HepG2 (cell line): ENCODE measurements around the gene FGF14. TPM values are rescaled to one million over a fixed set of nuclear protein-coding genes. Genes with fewer than 3 reads are reported as not detected.

Experiments used
- ATAC-seq: fragments of 200-7000 bp; cut with Tn5 transposase; 3 replicates; pipeline ENCODE4 v1.9.1; 2020; ENCODE audit warnings: mild to moderate bottlenecking, moderate library complexity
- BruUV-seq: library from RNA; stranded (reverse); fragments of 400-500 nt; replicated peaks from 2 replicates; lab custom pipeline; 2021; lab: Mats Ljungman, UMichigan
- CTCF ChIA-PET: fragments of 300-600 bp; formaldehyde crosslinking; extraction: SDS; loops from one replicate; lab custom pipeline; 2021; ENCODE audit warnings: low total read pairs, inconsistent platforms, low intra/inter-chr PET ratio; lab: Yijun Ruan, JAX
- POLR2A ChIA-PET: fragments of 350-600 bp; sonication (Branson Sonifier 250); formaldehyde crosslinking; loops from one replicate; lab custom pipeline; 2020; ENCODE audit warnings: antibody characterized with exemption, inconsistent platforms; lab: Yijun Ruan, JAX
- DNase-seq: peaks from one replicate; pipeline ENCODE4 v3.0.0-alpha.2; 2015; ENCODE audit warnings: low spot score
- FAIRE-seq: peaks from 3 replicates; lab custom pipeline; 2011; peaks lifted over from hg19 to GRCh38; lab: Jason Lieb, UNC
- H2AFZ ChIP-seq: one replicate; pipeline ENCODE4 v1.6.1; 2011; ENCODE audit warnings: low read length, inconsistent platforms
- H3K27ac ChIP-seq: fragments of 300-600 bp; 3 replicates; pipeline ENCODE4 v1.8.0; 2011; ENCODE audit warnings: mixed run types, mild to moderate bottlenecking, mixed read lengths, low read length, inconsistent platforms; ENCODE audit not compliant: insufficient read depth; ENCODE audit errors: extremely low read length
- H3K27me3 ChIP-seq, 2 experiments: fragments of 200-600 bp in 1 of 2; 2 replicates in 1 of 2; 3 replicates in 1 of 2; pipeline versions ENCODE4 v1.6.0 to v1.8.0; 2011; ENCODE audit warnings: low read length in 2 of 2, mild to moderate bottlenecking in 2 of 2, moderate library complexity in 2 of 2, inconsistent platforms in 1 of 2; ENCODE audit not compliant: insufficient read depth in 2 of 2, control insufficient read depth in 1 of 2
- H3K36me3 ChIP-seq, 2 experiments: fragments of 200-600 bp in 1 of 2; replicated peaks in 1 of 2; 2 replicates in 1 of 2; 3 replicates in 1 of 2; pipeline versions ENCODE4 v1.5.1 to v1.8.0; 2011; ENCODE audit warnings: low read length in 2 of 2, inconsistent platforms in 1 of 2; ENCODE audit not compliant: insufficient read depth in 2 of 2, control insufficient read depth in 1 of 2
- H3K4me1 ChIP-seq: 2 replicates; pipeline ENCODE4 v1.5.1; 2012; ENCODE audit warnings: low read length, inconsistent platforms; ENCODE audit not compliant: insufficient read depth
- H3K4me2 ChIP-seq: 2 replicates; pipeline ENCODE4 v1.6.0; 2011; ENCODE audit warnings: low read depth, low read length, inconsistent platforms
- H3K4me3 ChIP-seq, 3 experiments: fragments of 200-600 bp in 1 of 3; sonication (generic), shearing (Covaris generic) in 1 of 3; replicated peaks in 1 of 3; 2 replicates each; pipeline ENCODE4 v1.5.1; 2011 to 2016; ENCODE audit warnings: low read length in 3 of 3, inconsistent platforms in 2 of 3, low read depth in 2 of 3, mild to moderate bottlenecking in 2 of 3, control low read depth in 1 of 3, mixed read lengths in 1 of 3; ENCODE audit not compliant: insufficient read depth in 1 of 3
- H3K79me2 ChIP-seq: one replicate; pipeline ENCODE4 v1.6.1; 2011; ENCODE audit warnings: low read length, inconsistent platforms; ENCODE audit not compliant: insufficient read depth
- H3K9ac ChIP-seq: 2 replicates; pipeline ENCODE4 v1.6.0; 2011; ENCODE audit warnings: mild to moderate bottlenecking, low read depth, low read length, inconsistent platforms; ENCODE audit not compliant: insufficient read depth
- H3K9me3 ChIP-seq: 2 replicates; pipeline ENCODE4 v1.5.1; 2012; ENCODE audit warnings: mild to moderate bottlenecking, low read length
- H4K20me1 ChIP-seq: 2 replicates; pipeline ENCODE4 v1.6.0; 2011; ENCODE audit warnings: inconsistent platforms, mild to moderate bottlenecking, low read length, moderate library complexity; ENCODE audit not compliant: insufficient read depth
- AHR ChIP-seq: IDR thresholded peaks from 2 replicates; pipeline ENCODE4 v1.6.1; 2018; ENCODE audit warnings: missing genetic modification reagents, missing compliant biosample characterization
- CTCF ChIP-seq: sonication (generic); formaldehyde crosslinking; IDR thresholded peaks from 2 replicates; pipeline ENCODE4 v1.5.0; 2020; ENCODE audit warnings: mild to moderate bottlenecking, missing genetic modification reagents, moderate library complexity
- FIP1L1 ChIP-seq: fragments of 200-400 bp; formaldehyde crosslinking; IDR thresholded peaks from 2 replicates; pipeline ENCODE4 v1.6.1; 2018; ENCODE audit warnings: low read depth, mild to moderate bottlenecking, low read length, moderate library complexity, borderline replicate concordance; ENCODE audit not compliant: insufficient read depth
- HNRNPLL ChIP-seq: fragments of 200-400 bp; formaldehyde crosslinking; IDR thresholded peaks from 2 replicates; pipeline ENCODE4 v1.6.1; 2017; ENCODE audit warnings: mild to moderate bottlenecking, low read depth, low read length; ENCODE audit not compliant: poor library complexity, severe bottlenecking
- RFX5 ChIP-seq: IDR thresholded peaks from 2 replicates; pipeline ENCODE4 v1.6.1; 2011; ENCODE audit warnings: low read depth, low read length, improper control_type of control experiment
- STAG1 ChIP-seq: sonication (generic); formaldehyde crosslinking; IDR thresholded peaks from 2 replicates; pipeline ENCODE4 v1.4.0; 2020; ENCODE audit warnings: missing genetic modification reagents
- WGBS: methylation state at CpG from one replicate; pipeline ENCODE4 v1.1.6; 2017; ENCODE audit warnings: low lambda C conversion rate; 5-methylcytosine and 5-hydroxymethylcytosine counted together
- in situ Hi-C: cut with HindIII; loops from 2 replicates; pipeline ENCODE4 v1.10.0; 2017; ENCODE audit warnings: low pct_unique_long_range_greater_than_20kb; ENCODE audit not compliant: extremely low pct_ligation_motif_present
- intact Hi-C: fragments of 100-400 bp; cut with micrococcal nuclease; formaldehyde crosslinking; loops from one replicate; pipeline ENCODE4 v1.10.0; 2022; ENCODE audit not compliant: unreplicated experiment
- polyA plus RNA-seq, 8 experiments: library from polyadenylated mRNA; depleted of rRNA in 3 of 8; stranded (reverse) in 7 of 8; unstranded in 1 of 8; fragments of >200 nt; fragmentation: Illumina TruSeq in 4 of 8; extraction: Trizol in 4 of 8; gene quantifications; 2 replicates each; pipeline versions ENCODE4 v1.2.1 to v1.2.3, GENCODE V29; 2011 to 2016; ENCODE audit warnings: low read depth in 4 of 8, missing spikeins in 1 of 8, mixed read lengths in 1 of 8; ENCODE audit not compliant: insufficient read depth in 1 of 8
- total RNA-seq, 5 experiments: library from RNA; depleted of rRNA; stranded (reverse); fragments of >200 nt; fragmentation: Illumina TruSeq; extraction: Trizol; gene quantifications; 2 replicates each; pipeline ENCODE4 v1.2.3, GENCODE V29; 2016; ENCODE audit warnings: low read depth in 1 of 5

Gene FGF14
- total and polyA plus RNA-seq, 2 of the 13 experiments (the other 11 are each of a cell fraction or from before 2014, with no cell fraction given): not detected

DNA sequence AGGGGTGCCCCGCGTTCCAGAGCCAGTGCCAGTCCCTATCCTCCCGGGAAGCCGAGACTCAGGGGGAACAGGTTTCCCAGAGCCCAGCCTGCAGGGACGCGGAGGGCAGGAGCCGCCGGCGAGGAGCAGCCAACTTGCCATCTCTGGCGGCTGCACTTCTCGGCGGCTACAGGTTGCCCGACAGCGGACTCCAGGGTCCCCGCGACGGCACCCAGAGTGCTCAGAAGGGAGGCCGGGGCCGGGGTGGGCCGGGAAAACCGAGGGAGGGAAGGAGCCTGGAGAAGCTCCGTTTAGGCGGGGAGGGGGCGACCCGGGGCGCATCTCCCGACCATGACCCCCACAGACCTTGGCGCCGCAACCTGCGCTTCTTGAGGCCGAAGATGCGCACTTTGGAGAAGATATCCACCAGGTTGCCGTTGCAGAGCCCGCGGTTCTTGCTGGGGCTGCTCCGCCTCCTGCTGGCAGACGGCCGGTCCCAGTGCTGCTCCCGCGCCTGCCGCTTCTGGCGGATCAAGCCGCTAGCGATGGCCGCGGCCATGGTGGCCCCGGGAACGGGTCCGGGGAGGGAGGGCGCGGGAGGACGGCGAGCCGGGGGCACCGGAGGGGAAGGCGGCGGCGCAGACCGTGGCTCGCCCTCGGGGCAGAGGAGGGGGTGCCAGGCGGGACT is 485.6 kb downstream of the FGF14 start:
- Histone ChIP-seq H2AFZ (no peak overlapping the region), H3K79me2 (no peaks in the 10 kb centered on the region), H3K9me3 (no peaks in the 10 kb centered on the region), H3K27ac (no peak overlapping the region), H3K4me2 (no peak overlapping the region), H3K9ac (no peak overlapping the region), H3K4me1 (no peaks in the 10 kb centered on the region), H3K27me3 (peaks cover 0 to 27% of the 10 kb centered on the region in 2 experiments; a peak in 4 of 5 replicates), H3K36me3 (no peaks in the 10 kb centered on the region), H3K4me3 (no peak overlapping the region), H4K20me1 (no peaks in the 10 kb centered on the region)
- WGBS: 18% methylated on average over 19 of the region's 62 CpGs
- no peak for DNase-seq
- no TSS peak for BruUV-seq
- no peak for FAIRE-seq
- POLR2A ChIA-PET: no interaction called here
- in situ Hi-C loops: no loop called here
- intact Hi-C loops: loop anchor here (5.0 kb wide), 1 partner anchor 404 kb away; no protein-coding TSS in a partner anchor
- TF ChIP-seq AHR (CRISPR knock-in tag): no peak
- peak; percentile 19; the same call in 1 of the 2 replicates for TF ChIP-seq STAG1 (CRISPR knock-in tag)
- TF ChIP-seq RFX5: no peak
- no peak for TF ChIP-seq FIP1L1
- peak; percentile 73 for TF ChIP-seq HNRNPLL
- TF ChIP-seq CTCF (CRISPR knock-in tag): peak; percentile 25
- CTCF ChIA-PET: no interaction called here
- peak; percentile 87 for ATAC-seq
